Measurements from ENCODE around the gene ZIC2. TPM values are rescaled to one million over a fixed set of nuclear protein-coding genes. Genes with fewer than 3 reads are reported as not detected.
"Not testable (repeated sequence)": the region's sequence is repeated elsewhere in the genome, so short reads cannot be mapped to it uniquely, and the experiment has no call there.

ZIC2 gene
- total RNA-seq, 1 donor = not detected

- no peak for TF ChIP-seq CTCF (IDR thresholded peaks at IDR 0.05; ENCODE audit: insufficient read depth, low read length)
- no peak for DNase-seq (ENCODE audit: low read depth)
- no peak overlapping the region for H3K4me3 ChIP-seq (ENCODE audit: low read depth, low read length)
These were observed 42.4 kb downstream of the ZIC2 start for GRCh38 chr13:100024023-100024422.

- no peak for TF ChIP-seq CTCF (IDR thresholded peaks at IDR 0.05; ENCODE audit: insufficient read depth, low read length)
- H3K4me3 ChIP-seq (ENCODE audit: low read depth, low read length) = no peak overlapping the region
- DNase-seq (ENCODE audit: low read depth) = no peak
These were observed 48.3 kb downstream of the ZIC2 start for GRCh38 chr13:100029933-100030332.

DNA sequence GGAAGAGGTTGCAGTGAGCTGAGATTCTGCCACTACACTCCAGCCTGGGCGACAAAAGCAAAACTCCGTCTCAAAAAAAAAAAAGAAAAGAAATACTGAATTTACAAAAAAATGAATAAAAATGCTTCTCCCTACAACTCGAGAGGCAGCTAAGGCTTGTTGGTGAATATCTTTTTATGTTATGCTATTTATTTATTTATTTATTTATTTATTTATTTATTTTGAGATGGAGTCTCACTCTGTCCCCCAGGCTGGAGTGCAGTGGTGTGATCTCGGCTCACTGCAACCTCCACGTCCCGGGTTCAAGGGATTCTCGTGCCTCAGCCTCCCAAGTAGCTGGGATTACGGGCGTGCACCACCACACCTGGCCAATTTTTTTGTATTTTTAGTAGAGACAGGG lies 51.1 kb downstream of the ZIC2 start:
- not testable (repeated sequence) for DNase-seq (ENCODE audit: low read depth); H3K4me3 ChIP-seq (ENCODE audit: low read depth, low read length)

DNA sequence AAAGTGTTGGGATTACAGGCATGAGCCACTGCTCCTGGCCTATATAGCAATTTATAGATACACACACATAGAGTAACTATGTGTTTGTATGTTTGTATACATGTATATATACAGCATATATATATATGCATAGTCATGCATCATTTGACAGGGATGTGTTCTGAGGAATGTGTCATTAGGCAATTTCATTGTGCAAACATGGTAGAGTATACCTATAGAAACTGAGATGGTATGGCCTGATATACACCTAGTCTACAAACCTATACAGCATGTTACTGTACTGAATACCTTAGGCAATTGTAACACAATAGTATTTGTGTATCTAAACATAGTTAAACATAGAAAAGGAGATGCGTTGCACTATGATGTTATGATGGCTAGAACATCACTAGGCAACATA lies 54.4 kb downstream of the ZIC2 start:
- no peak for TF ChIP-seq CTCF (IDR thresholded peaks at IDR 0.05; ENCODE audit: insufficient read depth, low read length)
- no peak overlapping the region for H3K4me3 ChIP-seq (ENCODE audit: low read depth, low read length)
- DNase-seq (ENCODE audit: low read depth) = no peak

Other genes starting within 250 kb of the ZIC2 start
- not detected in 2 replicates for gene ZIC5, start 10.0 kb upstream of the ZIC2 start, total RNA-seq (ENCODE audit: low replicate concordance)
- gene PCCA, start 107.3 kb downstream of the ZIC2 start, total RNA-seq (ENCODE audit: low replicate concordance) = 22.1 and 23.8 TPM in 2 replicates